OCI-LY7 (cell line): ENCODE data around the gene ACE. TPM values are rescaled to one million over a fixed set of nuclear protein-coding genes. Genes with fewer than 3 reads are reported as not detected.

Experiments used
- BruUV-seq: library from RNA; stranded (reverse); fragments of 400-500 nt; replicated peaks from 2 replicates; lab custom pipeline; 2021; lab: Mats Ljungman, UMichigan
- CTCF ChIA-PET: fragments of 300-600 bp; sonication (Branson Sonifier 250); formaldehyde crosslinking; loops from one replicate; lab custom pipeline; 2022; ENCODE audit warnings: antibody characterized with exemption; ENCODE audit not compliant: unreplicated experiment; lab: Charles Lee
- POLR2A ChIA-PET: fragments of 300-600 bp; sonication (Branson Sonifier 250); formaldehyde crosslinking; loops from one replicate; lab custom pipeline; 2022; ENCODE audit warnings: antibody characterized with exemption; lab: Charles Lee
- DNase-seq: peaks from one replicate; pipeline ENCODE4 v3.0.0-alpha.2; 2015; ENCODE audit warnings: low spot score
- H2AFZ ChIP-seq: fragments of 200-600 bp; sonication (generic), shearing (Covaris generic); 2 replicates; pipeline ENCODE4 v1.6.1; 2014; ENCODE audit warnings: mild to moderate bottlenecking, antibody characterized with exemption, low read length, moderate library complexity
- H3K27ac ChIP-seq: fragments of 200-600 bp; sonication (generic); 2 replicates; pipeline ENCODE4 v1.5.1; 2014; ENCODE audit warnings: mixed run types, low read depth, mild to moderate bottlenecking, moderate library complexity, low read length, inconsistent platforms; ENCODE audit not compliant: poor library complexity, severe bottlenecking
- H3K36me3 ChIP-seq: fragments of 200-600 bp; sonication (generic); 2 replicates; pipeline ENCODE4 v1.6.1; 2014; ENCODE audit warnings: mild to moderate bottlenecking, antibody characterized with exemption, low read length, moderate library complexity, mixed read lengths; ENCODE audit not compliant: insufficient read depth
- H3K4me1 ChIP-seq: fragments of 200-600 bp; sonication (generic); 2 replicates; pipeline ENCODE4 v1.5.1; 2014; ENCODE audit warnings: mild to moderate bottlenecking, low read length; ENCODE audit not compliant: insufficient read depth, poor library complexity, severe bottlenecking
- H3K4me2 ChIP-seq: fragments of 200-600 bp; sonication (generic); 2 replicates; pipeline ENCODE4 v1.6.1; 2014; ENCODE audit warnings: mild to moderate bottlenecking, low read length
- H3K4me3 ChIP-seq: fragments of 200-600 bp; sonication (generic); 2 replicates; pipeline ENCODE4 v1.5.1; 2014; ENCODE audit warnings: mild to moderate bottlenecking, low read depth, low read length; ENCODE audit not compliant: poor library complexity, severe bottlenecking
- H3K79me2 ChIP-seq: fragments of 200-600 bp; sonication (generic); 2 replicates; pipeline ENCODE4 v1.6.1; 2016; ENCODE audit warnings: low read depth, mild to moderate bottlenecking, low read length, moderate library complexity, mixed read lengths; ENCODE audit not compliant: insufficient read depth
- H3K9me2 ChIP-seq: fragments of 200-600 bp; sonication (generic); 2 replicates; pipeline ENCODE4 v1.6.1; 2016; ENCODE audit warnings: mild to moderate bottlenecking, low read length, mixed read lengths; ENCODE audit not compliant: insufficient read depth
- H3K9me3 ChIP-seq: fragments of 200-600 bp; sonication (generic); 2 replicates; pipeline ENCODE4 v1.6.1; 2014; ENCODE audit warnings: mild to moderate bottlenecking, mixed run types, low read length, mixed read lengths
- H4K20me1 ChIP-seq: fragments of 200-600 bp; sonication (generic); 2 replicates; pipeline ENCODE4 v1.6.1; 2014; ENCODE audit warnings: mild to moderate bottlenecking, antibody characterized with exemption, low read length, moderate library complexity, mixed read lengths; ENCODE audit not compliant: insufficient read depth
- CTCF ChIP-seq: fragments of 200-600 bp; sonication (generic); conservative IDR thresholded peaks from 2 replicates; pipeline ENCODE4 v1.5.1; 2014; ENCODE audit warnings: mild to moderate bottlenecking, antibody characterized with exemption, low read length, moderate library complexity, mixed read lengths
- EZH2phosphoT487 ChIP-seq: fragments of 200-600 bp; sonication (generic); IDR thresholded peaks from 2 replicates; pipeline ENCODE4 v1.6.1; 2018; ENCODE audit warnings: low read depth, borderline replicate concordance, mild to moderate bottlenecking, mixed run types, antibody characterized with exemption, low read length, moderate library complexity, mixed read lengths
- intact Hi-C: fragments of 100-400 bp; cut with micrococcal nuclease; formaldehyde crosslinking; loops from one replicate; pipeline ENCODE4 v1.10.0; 2022; ENCODE audit not compliant: unreplicated experiment
- total RNA-seq, 2 experiments: library from RNA; depleted of rRNA in 1 of 2; stranded (reverse); fragments of >200 nt in 1 of 2; shearing (Covaris generic) in 1 of 2; gene quantifications; 2 replicates each; pipeline ENCODE4 v1.2.3, GENCODE V29; 2014 to 2022

The ACE gene
- total RNA-seq, 2 experiments from 2014 or later = 2.3 to 5.1 TPM

DNA sequence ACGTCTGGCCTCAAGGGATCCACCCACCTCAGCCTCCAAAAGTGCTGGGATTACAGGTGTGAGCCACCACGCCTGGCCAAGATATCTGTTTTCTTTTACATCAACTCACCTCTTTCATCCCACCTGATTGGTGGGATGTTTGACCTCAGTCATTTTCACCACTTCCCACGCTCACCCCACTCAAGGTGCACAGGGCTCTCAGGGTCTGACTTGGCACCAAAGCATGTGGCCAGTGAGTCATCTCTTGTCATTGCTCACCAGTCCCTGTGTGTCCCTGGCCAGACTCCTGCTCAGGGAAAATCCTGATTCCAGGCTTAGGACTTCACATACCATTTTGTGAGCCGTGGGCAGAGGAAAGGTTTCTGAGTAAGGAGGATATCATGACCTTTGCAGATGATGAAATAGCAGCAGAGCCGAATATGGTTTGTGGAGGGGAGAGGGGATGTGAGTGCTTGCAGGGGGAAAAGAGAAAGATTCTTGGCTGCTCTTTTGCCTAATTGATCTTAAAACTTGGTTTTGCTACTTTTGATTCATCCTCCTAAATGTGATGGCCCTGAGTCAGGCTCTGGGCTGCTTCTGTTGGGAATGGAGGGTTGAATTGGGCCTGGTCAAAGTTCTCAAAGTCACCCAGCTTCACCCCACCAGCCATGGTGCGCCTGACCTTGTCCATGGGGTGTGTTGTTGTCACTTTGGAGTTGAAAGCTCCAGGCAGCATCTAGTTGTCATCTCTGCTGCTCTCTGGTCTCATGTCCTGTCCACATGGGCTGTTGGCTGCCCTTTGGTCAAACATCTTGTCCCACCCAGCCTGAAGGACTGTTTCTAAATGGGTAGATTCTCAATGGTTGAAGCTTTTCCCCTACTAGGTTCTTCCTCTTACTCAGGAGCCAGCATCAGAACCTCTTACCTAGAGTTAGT, 40.3 kb downstream of the ACE start:
- Histone ChIP-seq H2AFZ (no peak overlapping the region), H3K9me3 (no peaks in the 10 kb centered on the region), H3K9me2 (no peaks in the 10 kb centered on the region), H3K4me1 (no peaks in the 10 kb centered on the region), H3K36me3 (no peaks in the 10 kb centered on the region), H4K20me1 (no peaks in the 10 kb centered on the region), H3K27ac (no peak overlapping the region), H3K79me2 (no peaks in the 10 kb centered on the region), H3K4me3 (no peak overlapping the region), H3K4me2 (no peak overlapping the region)
- intact Hi-C loops = no loop called here
- ChIA-PET CTCF (no interaction called here), POLR2A (no interaction called here)
- TF ChIP-seq EZH2phosphoT487 (no peak), CTCF (no peak)
- DNase-seq = no peak
- no TSS peak for BruUV-seq

- H3K4me2 ChIP-seq = no peak overlapping the region
- H3K36me3 ChIP-seq = no peaks in the 10 kb centered on the region
- no peak overlapping the region for H3K4me3 ChIP-seq
- H3K9me2 ChIP-seq = no peaks in the 10 kb centered on the region
- DNase-seq = no peak
- H4K20me1 ChIP-seq = no peaks in the 10 kb centered on the region
- no peaks in the 10 kb centered on the region for H3K79me2 ChIP-seq
- no peaks in the 10 kb centered on the region for H3K4me1 ChIP-seq
- TF ChIP-seq CTCF (no peak), EZH2phosphoT487 (no peak)
- ChIA-PET POLR2A (no interaction called here), CTCF (interaction anchor here (0.5 kb wide), 1 partner anchor 22 kb away, joined by 3 read pairs; no protein-coding TSS in a partner anchor)
- no peak overlapping the region for H2AFZ ChIP-seq
- intact Hi-C loops = no loop called here
- no peak overlapping the region for H3K27ac ChIP-seq
- H3K9me3 ChIP-seq = no peaks in the 10 kb centered on the region
- no TSS peak for BruUV-seq
Observed at GRCh38 chr17:63517825-63518534, 41.1 kb downstream of the ACE start.
